Tibial artery (tissue), 4 donors: Measurements from ENCODE around the gene ZFP36L2.

Experiments used
- DNase-seq, 2 donors: peaks; one replicate each; pipeline ENCODE4 v3.0.0-alpha.2; 2019
- H3K27ac ChIP-seq, 2 donors: fragments of 200-600 bp; sonication (generic) in 1 of 2; 1 replicate in 1 of 2; 2 replicates in 1 of 2; pipeline ENCODE4 v1.5.1; 2018 to 2019; ENCODE audit warnings: mild to moderate bottlenecking in 1 of 2
- H3K27me3 ChIP-seq, 2 donors: fragments of 200-600 bp; sonication (generic) in 1 of 2; one replicate each; pipeline versions ENCODE4 v1.5.1 to v1.6.0; 2016 to 2019
- H3K36me3 ChIP-seq, 3 donors: fragments of 200-600 bp; sonication (generic) in 2 of 3; one replicate each; pipeline ENCODE4 v1.5.1; 2016 to 2019; ENCODE audit warnings: mild to moderate bottlenecking in 2 of 3
- H3K4me1 ChIP-seq, 4 donors: fragments of 200-600 bp; sonication (generic) in 2 of 4; 1 replicate in 3 of 4; 2 replicates in 1 of 4; pipeline ENCODE4 v1.5.1; 2016 to 2019
- H3K4me3 ChIP-seq, 2 donors: fragments of 200-600 bp; sonication (generic) in 1 of 2; 1 replicate in 1 of 2; 2 replicates in 1 of 2; pipeline ENCODE4 v1.5.1; 2018 to 2019; ENCODE audit warnings: mild to moderate bottlenecking in 2 of 2
- H3K9me3 ChIP-seq, 3 donors: fragments of 200-600 bp; sonication (generic) in 1 of 3; one replicate each; pipeline ENCODE4 v1.5.1; 2016 to 2019
- intact Hi-C: fragments of 100-400 bp; cut with DNase I; formaldehyde crosslinking; loops from one replicate; pipeline ENCODE4 v1.15.0; 2023; ENCODE audit warnings: low total_unique reads
- TF ChIP-seq, protein P1 (sequence below), 2 experiments: fragments of 200-600 bp in 1 of 2; fragments of 450-650 bp in 1 of 2; IDR thresholded peaks; one replicate each; pipeline ENCODE4 v1.5.1; 2017 to 2019; ENCODE audit warnings: antibody characterized with exemption in 2 of 2, mild to moderate bottlenecking in 1 of 2, moderate library complexity in 1 of 2

Gene ZFP36L2

DNA sequence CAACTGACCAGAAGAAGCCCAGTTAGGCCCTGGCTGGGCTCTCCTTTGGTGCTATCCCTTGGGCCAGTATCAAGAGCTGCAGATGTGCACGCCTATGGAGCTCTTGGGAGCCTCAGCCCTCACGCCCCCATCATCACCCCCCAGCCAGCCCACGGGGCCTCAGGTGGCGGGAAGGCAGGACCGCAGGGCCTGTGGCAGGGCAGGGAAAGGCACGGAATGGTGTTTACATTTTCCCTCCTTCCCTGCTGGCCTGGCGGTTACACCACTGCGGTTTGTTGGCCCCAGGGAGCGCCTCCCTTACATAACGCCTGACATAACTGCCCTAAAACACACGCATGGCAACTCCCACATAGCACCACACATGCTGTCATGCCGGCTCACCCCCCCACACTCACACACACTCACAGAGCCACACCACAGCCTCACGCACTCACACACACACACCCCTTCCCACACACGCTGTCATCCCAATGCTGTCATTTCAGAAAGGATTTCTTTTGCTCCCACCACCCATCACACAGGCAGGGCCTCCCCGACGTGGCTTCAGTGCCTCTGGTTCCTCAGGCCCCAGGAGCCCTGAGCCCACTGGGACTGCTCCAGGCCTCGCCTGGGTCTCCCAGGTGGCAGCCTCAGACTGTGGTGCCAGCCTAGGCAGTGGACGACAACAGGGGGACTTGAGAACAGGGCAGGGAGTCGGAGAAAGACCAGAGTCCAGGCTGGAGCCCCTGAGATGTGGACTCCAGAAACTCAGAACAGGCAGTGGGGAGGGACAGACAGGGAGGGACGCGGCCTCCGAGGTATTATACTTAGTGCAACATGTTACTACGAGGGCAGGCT is 15.7 kb downstream of the ZFP36L2 start:
- no peaks in the 10 kb centered on the region for H3K9me3 ChIP-seq
- peak; percentile 67 to 75 for DNase-seq
- TF ChIP-seq, protein P1, sequence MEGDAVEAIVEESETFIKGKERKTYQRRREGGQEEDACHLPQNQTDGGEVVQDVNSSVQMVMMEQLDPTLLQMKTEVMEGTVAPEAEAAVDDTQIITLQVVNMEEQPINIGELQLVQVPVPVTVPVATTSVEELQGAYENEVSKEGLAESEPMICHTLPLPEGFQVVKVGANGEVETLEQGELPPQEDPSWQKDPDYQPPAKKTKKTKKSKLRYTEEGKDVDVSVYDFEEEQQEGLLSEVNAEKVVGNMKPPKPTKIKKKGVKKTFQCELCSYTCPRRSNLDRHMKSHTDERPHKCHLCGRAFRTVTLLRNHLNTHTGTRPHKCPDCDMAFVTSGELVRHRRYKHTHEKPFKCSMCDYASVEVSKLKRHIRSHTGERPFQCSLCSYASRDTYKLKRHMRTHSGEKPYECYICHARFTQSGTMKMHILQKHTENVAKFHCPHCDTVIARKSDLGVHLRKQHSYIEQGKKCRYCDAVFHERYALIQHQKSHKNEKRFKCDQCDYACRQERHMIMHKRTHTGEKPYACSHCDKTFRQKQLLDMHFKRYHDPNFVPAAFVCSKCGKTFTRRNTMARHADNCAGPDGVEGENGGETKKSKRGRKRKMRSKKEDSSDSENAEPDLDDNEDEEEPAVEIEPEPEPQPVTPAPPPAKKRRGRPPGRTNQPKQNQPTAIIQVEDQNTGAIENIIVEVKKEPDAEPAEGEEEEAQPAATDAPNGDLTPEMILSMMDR (IDR thresholded peaks at IDR 0.05): no peak
- no peaks in the 10 kb centered on the region for H3K36me3 ChIP-seq
- peak overlapping the region in 1 of 2 donors; percentile 35 for H3K27ac ChIP-seq
- H3K4me1 ChIP-seq: peaks cover 0 to 15% (median 4%) of the 10 kb centered on the region in 4 donors
- intact Hi-C loops: loop anchor here (5.0 kb wide), 2 partner anchors 118 to 178 kb away; no protein-coding TSS in a partner anchor
- no peaks in the 10 kb centered on the region for H3K27me3 ChIP-seq
- no peak overlapping the region for H3K4me3 ChIP-seq

DNA sequence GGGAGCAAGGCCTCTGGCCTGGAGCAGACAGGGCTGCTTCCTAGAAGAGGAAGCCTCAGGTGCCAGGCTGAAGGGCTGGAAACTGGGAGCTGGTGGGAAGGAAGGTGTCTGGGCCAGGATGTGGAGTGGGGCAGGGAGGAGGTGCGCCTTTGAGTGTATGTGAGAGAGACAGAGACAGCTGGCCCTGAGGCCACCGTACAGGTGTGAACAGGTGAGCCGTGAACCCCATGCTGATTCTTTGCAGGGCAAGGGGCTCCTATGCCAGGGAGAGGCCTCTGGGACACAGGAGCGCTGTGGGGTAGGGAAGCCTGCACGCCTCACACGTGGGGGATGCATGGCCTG is 16.3 kb downstream of the ZFP36L2 start:
- no peak for DNase-seq
- H3K27ac ChIP-seq: no peak overlapping the region
- TF ChIP-seq, protein P1 (IDR thresholded peaks at IDR 0.05): no peak

DNA sequence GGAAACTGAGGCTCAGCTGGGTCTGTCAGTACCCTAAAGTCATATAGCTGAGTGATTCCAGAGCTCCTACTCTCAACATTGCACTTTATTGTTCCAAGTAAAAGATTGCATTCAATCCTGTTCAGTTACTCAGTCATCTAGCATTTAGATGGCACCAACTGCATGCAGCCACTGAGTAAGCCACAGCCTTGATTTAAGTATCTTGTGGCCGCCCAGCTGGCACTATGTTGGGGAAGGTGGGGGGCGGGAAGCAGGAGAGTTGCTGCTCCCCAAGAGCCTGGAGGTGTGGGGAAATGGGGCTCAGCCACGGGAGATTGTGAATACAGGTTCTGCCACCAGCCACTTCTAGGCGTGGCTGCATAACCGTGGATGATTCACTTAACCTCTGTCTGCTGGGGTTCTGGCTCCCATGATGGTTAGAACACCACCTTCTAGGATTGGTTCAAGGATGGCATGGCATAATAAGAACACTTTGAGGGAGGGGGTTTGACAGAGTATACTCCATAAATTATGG is 17.1 kb downstream of the ZFP36L2 start:
- TF ChIP-seq, protein P1 (IDR thresholded peaks at IDR 0.05): no peak
- no peak for DNase-seq
- H3K4me1 ChIP-seq: peaks cover 0 to 8% (median 3%) of the 10 kb centered on the region in 4 donors
- intact Hi-C loops: no loop called here
- H3K36me3 ChIP-seq: no peaks in the 10 kb centered on the region
- no peak overlapping the region for H3K27ac ChIP-seq
- no peaks in the 10 kb centered on the region for H3K27me3 ChIP-seq
- H3K9me3 ChIP-seq: no peaks in the 10 kb centered on the region
- H3K4me3 ChIP-seq: no peak overlapping the region

More for the DNA sequence above, 16.3 kb downstream of the ZFP36L2 start:
- H3K9me3 ChIP-seq: no peaks in the 10 kb centered on the region
- intact Hi-C loops: loop anchor here (5.0 kb wide), 2 partner anchors 118 to 178 kb away; no protein-coding TSS in a partner anchor
- no peaks in the 10 kb centered on the region for H3K36me3 ChIP-seq
- no peaks in the 10 kb centered on the region for H3K27me3 ChIP-seq
- no peak overlapping the region for H3K4me3 ChIP-seq
- peaks cover 0 to 9% (median 3%) of the 10 kb centered on the region in 4 donors for H3K4me1 ChIP-seq

DNA sequence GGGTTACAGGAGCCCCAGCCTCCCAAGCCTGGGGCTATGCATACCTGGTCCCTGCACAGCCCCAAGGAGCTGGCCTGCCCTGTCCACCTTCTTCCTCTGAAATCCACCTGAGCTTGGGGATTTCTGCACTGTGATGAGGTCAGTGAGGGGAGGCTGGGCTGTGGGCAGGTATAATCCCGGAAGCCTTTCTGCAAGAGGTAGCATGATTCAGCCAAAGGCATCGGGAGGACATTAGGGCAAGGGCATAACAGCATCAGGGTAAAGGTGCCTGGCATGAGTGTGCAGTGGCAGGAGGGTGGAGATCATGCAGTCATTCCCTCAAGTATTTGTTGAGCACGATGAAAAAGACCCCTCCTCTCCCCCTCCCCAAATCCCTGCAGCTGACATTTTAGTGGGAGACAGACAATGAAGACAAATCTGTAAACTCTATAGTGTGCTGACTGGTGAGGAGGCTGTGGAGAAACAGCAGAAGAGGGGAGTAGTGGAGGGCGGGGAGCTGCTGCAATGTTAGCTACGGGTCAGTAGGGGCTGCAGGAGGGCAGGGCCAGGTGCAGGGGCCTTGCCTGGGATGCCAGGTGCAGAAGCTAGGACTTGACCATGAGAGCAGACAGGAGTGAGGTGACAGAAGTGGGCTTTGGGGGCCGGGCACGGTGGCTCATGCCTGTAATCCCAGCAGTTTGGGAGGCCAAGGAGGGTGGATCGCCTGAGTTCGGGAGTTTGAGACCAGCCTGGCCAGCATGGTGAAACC is 18.7 kb downstream of the ZFP36L2 start:
- TF ChIP-seq, protein P1 (IDR thresholded peaks at IDR 0.05): no peak
- no peak for DNase-seq
- no peak overlapping the region for H3K27ac ChIP-seq

DNA sequence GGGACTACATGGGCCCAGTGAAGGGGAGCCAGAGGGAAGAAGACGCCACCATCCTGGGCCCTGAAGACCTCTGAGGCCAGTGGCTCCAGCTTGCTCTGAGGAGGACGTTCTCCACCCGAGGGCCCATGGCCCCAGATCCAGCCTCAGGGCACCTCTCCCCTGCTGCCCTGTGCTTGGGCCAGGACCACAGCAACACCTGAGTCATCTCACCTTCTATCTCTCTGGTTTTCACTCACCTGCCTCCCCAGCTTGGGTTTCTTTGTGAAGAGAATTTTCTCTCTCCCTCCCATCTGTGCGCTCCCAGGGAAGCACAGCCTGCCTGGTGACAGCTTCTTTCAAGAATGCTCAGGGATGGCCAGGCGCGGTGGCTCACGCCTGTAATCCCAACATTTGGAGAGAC is 19.8 kb downstream of the ZFP36L2 start:
- intact Hi-C loops: no loop called here
- H3K4me1 ChIP-seq: peaks cover 0 to 8% (median 3%) of the 10 kb centered on the region in 4 donors
- no peaks in the 10 kb centered on the region for H3K9me3 ChIP-seq
- no peak overlapping the region for H3K4me3 ChIP-seq
- H3K27ac ChIP-seq: no peak overlapping the region
- no peaks in the 10 kb centered on the region for H3K27me3 ChIP-seq
- no peak for DNase-seq
- TF ChIP-seq, protein P1 (IDR thresholded peaks at IDR 0.05): no peak
- no peaks in the 10 kb centered on the region for H3K36me3 ChIP-seq

More for the DNA sequence above, 18.7 kb downstream of the ZFP36L2 start:
- no peaks in the 10 kb centered on the region for H3K9me3 ChIP-seq
- H3K36me3 ChIP-seq: no peaks in the 10 kb centered on the region
- H3K27me3 ChIP-seq: no peaks in the 10 kb centered on the region
- intact Hi-C loops: no loop called here
- peaks cover 0 to 8% (median 3%) of the 10 kb centered on the region in 4 donors for H3K4me1 ChIP-seq
- no peak overlapping the region for H3K4me3 ChIP-seq
